ENCODE data around the gene ABTB2.

DNA sequence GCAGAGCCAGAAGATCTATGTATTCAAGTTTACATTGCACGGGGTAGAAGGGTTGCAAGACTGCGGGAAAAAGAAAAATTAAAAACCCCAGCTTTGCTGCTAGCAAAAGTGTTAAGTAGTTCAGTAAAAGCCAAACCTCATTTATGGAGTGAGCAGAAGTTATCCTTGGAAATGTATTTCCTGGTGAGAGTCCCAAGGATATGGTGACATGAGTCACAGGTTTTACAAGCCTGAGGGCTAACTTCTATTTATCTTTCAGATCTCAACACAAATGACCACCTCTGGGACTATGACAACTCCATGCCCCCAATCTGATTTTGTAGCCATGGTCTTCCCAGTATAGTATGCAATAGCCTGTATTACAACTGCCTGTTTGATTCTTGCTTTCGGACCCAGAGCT, 26.1 kb downstream of the ABTB2 start:
- TF ChIP-seq EZH2 (IDR thresholded peaks at IDR 0.05; ENCODE audit: low read depth, unreplicated experiment) (no peak), POLR2AphosphoS5 (IDR thresholded peaks at IDR 0.05; ENCODE audit: low read depth) (no peak), ZNF331 (CRISPR knock-in tag; IDR thresholded peaks at IDR 0.05; ENCODE audit: low read depth) (no peak)
- TF ChIP-seq, protein P1, sequence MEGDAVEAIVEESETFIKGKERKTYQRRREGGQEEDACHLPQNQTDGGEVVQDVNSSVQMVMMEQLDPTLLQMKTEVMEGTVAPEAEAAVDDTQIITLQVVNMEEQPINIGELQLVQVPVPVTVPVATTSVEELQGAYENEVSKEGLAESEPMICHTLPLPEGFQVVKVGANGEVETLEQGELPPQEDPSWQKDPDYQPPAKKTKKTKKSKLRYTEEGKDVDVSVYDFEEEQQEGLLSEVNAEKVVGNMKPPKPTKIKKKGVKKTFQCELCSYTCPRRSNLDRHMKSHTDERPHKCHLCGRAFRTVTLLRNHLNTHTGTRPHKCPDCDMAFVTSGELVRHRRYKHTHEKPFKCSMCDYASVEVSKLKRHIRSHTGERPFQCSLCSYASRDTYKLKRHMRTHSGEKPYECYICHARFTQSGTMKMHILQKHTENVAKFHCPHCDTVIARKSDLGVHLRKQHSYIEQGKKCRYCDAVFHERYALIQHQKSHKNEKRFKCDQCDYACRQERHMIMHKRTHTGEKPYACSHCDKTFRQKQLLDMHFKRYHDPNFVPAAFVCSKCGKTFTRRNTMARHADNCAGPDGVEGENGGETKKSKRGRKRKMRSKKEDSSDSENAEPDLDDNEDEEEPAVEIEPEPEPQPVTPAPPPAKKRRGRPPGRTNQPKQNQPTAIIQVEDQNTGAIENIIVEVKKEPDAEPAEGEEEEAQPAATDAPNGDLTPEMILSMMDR (conservative IDR thresholded peaks at IDR 0.05; ENCODE audit: low read depth in 2 of 2), result no peak
- TF ChIP-seq, protein P2, sequence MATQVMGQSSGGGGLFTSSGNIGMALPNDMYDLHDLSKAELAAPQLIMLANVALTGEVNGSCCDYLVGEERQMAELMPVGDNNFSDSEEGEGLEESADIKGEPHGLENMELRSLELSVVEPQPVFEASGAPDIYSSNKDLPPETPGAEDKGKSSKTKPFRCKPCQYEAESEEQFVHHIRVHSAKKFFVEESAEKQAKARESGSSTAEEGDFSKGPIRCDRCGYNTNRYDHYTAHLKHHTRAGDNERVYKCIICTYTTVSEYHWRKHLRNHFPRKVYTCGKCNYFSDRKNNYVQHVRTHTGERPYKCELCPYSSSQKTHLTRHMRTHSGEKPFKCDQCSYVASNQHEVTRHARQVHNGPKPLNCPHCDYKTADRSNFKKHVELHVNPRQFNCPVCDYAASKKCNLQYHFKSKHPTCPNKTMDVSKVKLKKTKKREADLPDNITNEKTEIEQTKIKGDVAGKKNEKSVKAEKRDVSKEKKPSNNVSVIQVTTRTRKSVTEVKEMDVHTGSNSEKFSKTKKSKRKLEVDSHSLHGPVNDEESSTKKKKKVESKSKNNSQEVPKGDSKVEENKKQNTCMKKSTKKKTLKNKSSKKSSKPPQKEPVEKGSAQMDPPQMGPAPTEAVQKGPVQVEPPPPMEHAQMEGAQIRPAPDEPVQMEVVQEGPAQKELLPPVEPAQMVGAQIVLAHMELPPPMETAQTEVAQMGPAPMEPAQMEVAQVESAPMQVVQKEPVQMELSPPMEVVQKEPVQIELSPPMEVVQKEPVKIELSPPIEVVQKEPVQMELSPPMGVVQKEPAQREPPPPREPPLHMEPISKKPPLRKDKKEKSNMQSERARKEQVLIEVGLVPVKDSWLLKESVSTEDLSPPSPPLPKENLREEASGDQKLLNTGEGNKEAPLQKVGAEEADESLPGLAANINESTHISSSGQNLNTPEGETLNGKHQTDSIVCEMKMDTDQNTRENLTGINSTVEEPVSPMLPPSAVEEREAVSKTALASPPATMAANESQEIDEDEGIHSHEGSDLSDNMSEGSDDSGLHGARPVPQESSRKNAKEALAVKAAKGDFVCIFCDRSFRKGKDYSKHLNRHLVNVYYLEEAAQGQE (IDR thresholded peaks at IDR 0.05; ENCODE audit: unreplicated experiment), result no peak

Data from GM23338 (cell line).